Activated naive CD4-positive, alpha-beta T cell treated with anti-CD3 and anti-CD28 coated beads, Interleukin-2, amount 50 U/mL, for 24 hours (primary cell): Measurements from ENCODE around the gene SLC24A4.

Source experiments
- H3K27ac Mint-ChIP-seq: one replicate; pipeline ENCODE4 v1.8.0; 2021; ENCODE audit warnings: mild to moderate bottlenecking, mixed read lengths
- H3K27me3 Mint-ChIP-seq: one replicate; pipeline ENCODE4 v1.8.0; 2021; ENCODE audit warnings: mixed read lengths
- H3K36me3 Mint-ChIP-seq: one replicate; pipeline ENCODE4 v1.8.0; 2021; ENCODE audit warnings: mixed read lengths
- H3K4me1 Mint-ChIP-seq: one replicate; pipeline ENCODE4 v1.8.0; 2021; ENCODE audit warnings: mixed read lengths
- H3K4me3 Mint-ChIP-seq: one replicate; pipeline ENCODE4 v1.8.0; 2021; ENCODE audit warnings: mild to moderate bottlenecking, mixed read lengths
- H3K9me3 Mint-ChIP-seq: one replicate; pipeline ENCODE4 v1.8.0; 2021; ENCODE audit warnings: mixed read lengths

The SLC24A4 gene

GRCh38 chr14:92323011-92323915 is at the start of gene SLC24A4:
Gene SLC24A4 (plus strand): TSS chr14:92323165. CDS start chr14:92323831, 666 bp downstream.
- H3K36me3 Mint-ChIP-seq, result no peaks in the 10 kb centered on the region
- H3K4me1 Mint-ChIP-seq, result no peaks in the 10 kb centered on the region
- H3K27ac Mint-ChIP-seq, result no peak within 1 kb of the TSS
- peaks cover 28% of the 10 kb centered on the region for H3K27me3 Mint-ChIP-seq
- H3K9me3 Mint-ChIP-seq, result no peaks in the 10 kb centered on the region
- peak within 1 kb of the TSS; percentile 53 for H3K4me3 Mint-ChIP-seq

- Mint-ChIP-seq H3K9me3 (no peaks in the 10 kb centered on the region), H3K4me1 (no peaks in the 10 kb centered on the region), H3K27ac (no peak overlapping the region), H3K4me3 (no peak overlapping the region), H3K36me3 (no peaks in the 10 kb centered on the region), H3K27me3 (peaks cover 3% of the 10 kb centered on the region)
Observed at GRCh38 chr14:92273166-92273565, 49.8 kb upstream of the SLC24A4 start.

DNA sequence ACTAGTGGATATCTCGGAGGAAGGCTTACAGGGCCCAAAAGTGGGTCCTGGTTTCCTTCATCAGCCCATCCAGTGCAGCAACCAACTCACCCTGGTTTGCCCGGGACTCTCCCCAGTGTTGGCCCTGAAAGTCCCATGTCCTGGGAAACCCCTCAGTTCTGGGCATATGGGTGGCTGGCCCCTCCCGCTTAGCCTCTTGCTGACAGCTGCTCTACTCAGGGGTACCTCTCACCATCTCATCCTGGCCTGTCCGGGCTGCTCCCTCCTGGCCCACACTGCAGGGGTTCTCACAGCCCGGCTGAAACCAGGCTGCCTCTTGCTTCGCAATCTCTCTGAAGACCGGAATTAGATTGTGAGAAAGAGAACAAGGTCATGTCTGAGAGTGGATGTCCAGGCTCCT is 48.9 kb upstream of the SLC24A4 start:
- no peak overlapping the region for H3K27ac Mint-ChIP-seq
- peaks cover 3% of the 10 kb centered on the region for H3K27me3 Mint-ChIP-seq
- no peak overlapping the region for H3K4me3 Mint-ChIP-seq
- no peaks in the 10 kb centered on the region for H3K9me3 Mint-ChIP-seq
- no peaks in the 10 kb centered on the region for H3K36me3 Mint-ChIP-seq
- no peaks in the 10 kb centered on the region for H3K4me1 Mint-ChIP-seq

- H3K27ac Mint-ChIP-seq, result no peak overlapping the region
- H3K9me3 Mint-ChIP-seq, result no peaks in the 10 kb centered on the region
- no peaks in the 10 kb centered on the region for H3K36me3 Mint-ChIP-seq
- H3K4me1 Mint-ChIP-seq, result peaks cover 17% of the 10 kb centered on the region
- no peak overlapping the region for H3K4me3 Mint-ChIP-seq
- peaks cover 2% of the 10 kb centered on the region for H3K27me3 Mint-ChIP-seq
Observed at GRCh38 chr14:92276074-92276473, 46.9 kb upstream of the SLC24A4 start.

GRCh38 chr14:92277031-92277430 is 45.9 kb upstream of the SLC24A4 start:
- Mint-ChIP-seq H3K27me3 (no peaks in the 10 kb centered on the region), H3K27ac (no peak overlapping the region)

GRCh38 chr14:92280554-92281262 is 42.3 kb upstream of the SLC24A4 start:
- peak overlapping the region; percentile 56 for H3K27ac Mint-ChIP-seq
- no peaks in the 10 kb centered on the region for H3K27me3 Mint-ChIP-seq
- no peak overlapping the region for H3K4me3 Mint-ChIP-seq
- H3K36me3 Mint-ChIP-seq, result no peaks in the 10 kb centered on the region
- no peaks in the 10 kb centered on the region for H3K9me3 Mint-ChIP-seq
- peaks cover 24% of the 10 kb centered on the region for H3K4me1 Mint-ChIP-seq

More at GRCh38 chr14:92277031-92277430, 45.9 kb upstream of the SLC24A4 start:
- no peaks in the 10 kb centered on the region for H3K9me3 Mint-ChIP-seq
- no peaks in the 10 kb centered on the region for H3K36me3 Mint-ChIP-seq
- no peak overlapping the region for H3K4me3 Mint-ChIP-seq
- H3K4me1 Mint-ChIP-seq, result peaks cover 24% of the 10 kb centered on the region

DNA sequence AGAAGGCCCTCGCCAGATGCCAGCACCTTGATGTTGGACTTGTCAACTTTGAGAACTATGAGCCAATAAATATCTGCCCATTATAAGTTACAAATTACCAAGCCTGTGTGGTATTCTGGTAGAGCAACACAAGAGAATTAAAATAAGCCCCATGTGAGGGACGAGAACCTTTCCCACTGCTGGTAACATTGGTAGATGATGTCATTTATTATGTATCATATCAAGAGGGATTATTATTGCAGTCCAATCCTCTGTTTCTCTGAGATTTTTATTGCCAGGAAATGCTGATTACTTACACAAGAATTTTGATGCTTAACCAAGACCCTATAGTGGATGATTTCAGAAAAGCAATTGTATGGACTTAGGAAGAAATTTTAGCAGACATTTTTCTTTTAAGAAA is 40.3 kb upstream of the SLC24A4 start:
- H3K27ac Mint-ChIP-seq, result no peak overlapping the region
- no peaks in the 10 kb centered on the region for H3K27me3 Mint-ChIP-seq
- H3K4me1 Mint-ChIP-seq, result peaks cover 24% of the 10 kb centered on the region
- H3K9me3 Mint-ChIP-seq, result no peaks in the 10 kb centered on the region
- no peak overlapping the region for H3K4me3 Mint-ChIP-seq
- no peaks in the 10 kb centered on the region for H3K36me3 Mint-ChIP-seq

GRCh38 chr14:92285311-92285710 is 37.7 kb upstream of the SLC24A4 start:
- Mint-ChIP-seq H3K27me3 (no peaks in the 10 kb centered on the region), H3K4me3 (no peak overlapping the region), H3K27ac (no peak overlapping the region), H3K4me1 (peaks cover 15% of the 10 kb centered on the region), H3K36me3 (no peaks in the 10 kb centered on the region), H3K9me3 (no peaks in the 10 kb centered on the region)

DNA sequence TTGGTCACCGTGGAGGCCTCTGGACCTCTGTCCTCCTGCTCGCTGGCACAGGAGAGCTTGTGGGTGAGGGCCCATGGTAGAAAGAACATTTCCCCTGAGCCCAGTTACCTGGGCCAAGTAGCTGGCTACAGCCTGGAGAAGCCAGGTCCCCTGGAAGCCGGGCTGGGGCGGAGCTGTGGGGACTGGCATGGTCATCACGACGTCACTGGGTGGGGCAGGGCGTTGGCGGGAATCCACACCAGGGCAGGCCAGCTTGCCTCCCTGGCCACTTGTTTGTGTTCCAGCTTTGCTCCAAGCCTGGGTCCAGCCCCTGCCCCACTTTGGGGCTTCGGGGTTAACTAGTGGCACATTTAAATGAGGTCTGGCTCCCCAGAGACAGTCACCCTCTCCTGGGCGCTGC is 35.0 kb upstream of the SLC24A4 start:
- Mint-ChIP-seq H3K9me3 (no peaks in the 10 kb centered on the region), H3K4me3 (no peak overlapping the region), H3K4me1 (no peaks in the 10 kb centered on the region), H3K27me3 (peaks cover 3% of the 10 kb centered on the region), H3K27ac (no peak overlapping the region), H3K36me3 (no peaks in the 10 kb centered on the region)

DNA sequence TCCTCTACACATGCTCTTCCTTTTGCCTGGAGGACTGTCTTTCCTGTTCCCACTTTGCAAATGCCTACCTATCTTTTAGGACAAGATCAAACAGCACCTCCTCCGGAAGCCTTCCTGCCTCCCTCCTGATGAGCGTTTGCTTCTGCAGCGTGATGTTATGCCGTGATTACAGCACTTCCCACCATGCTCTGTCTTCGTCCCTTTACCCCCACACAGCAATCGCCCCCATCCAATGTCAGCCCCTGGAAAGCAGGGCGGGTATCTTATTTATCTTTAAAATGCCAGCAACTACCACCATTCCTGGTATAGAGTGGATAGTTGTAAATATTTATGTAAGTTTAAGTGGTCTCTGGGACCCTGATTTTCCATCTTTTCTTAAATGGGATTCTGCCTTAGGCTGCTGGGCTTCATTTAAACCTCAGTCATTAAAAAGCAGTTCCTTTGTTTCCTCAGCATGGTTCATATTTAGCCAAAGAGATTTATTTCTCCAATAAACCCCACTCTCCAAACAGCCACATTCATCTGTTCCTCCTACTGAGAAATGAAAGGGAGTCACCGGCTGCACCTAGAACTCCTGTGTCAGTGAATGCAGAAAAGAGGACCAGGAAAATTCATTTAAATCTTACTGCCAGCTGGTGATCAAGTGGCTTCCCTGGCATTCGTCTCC is 33.8 kb upstream of the SLC24A4 start:
- Mint-ChIP-seq H3K27ac (no peak overlapping the region), H3K4me1 (no peaks in the 10 kb centered on the region), H3K36me3 (no peaks in the 10 kb centered on the region)

DNA sequence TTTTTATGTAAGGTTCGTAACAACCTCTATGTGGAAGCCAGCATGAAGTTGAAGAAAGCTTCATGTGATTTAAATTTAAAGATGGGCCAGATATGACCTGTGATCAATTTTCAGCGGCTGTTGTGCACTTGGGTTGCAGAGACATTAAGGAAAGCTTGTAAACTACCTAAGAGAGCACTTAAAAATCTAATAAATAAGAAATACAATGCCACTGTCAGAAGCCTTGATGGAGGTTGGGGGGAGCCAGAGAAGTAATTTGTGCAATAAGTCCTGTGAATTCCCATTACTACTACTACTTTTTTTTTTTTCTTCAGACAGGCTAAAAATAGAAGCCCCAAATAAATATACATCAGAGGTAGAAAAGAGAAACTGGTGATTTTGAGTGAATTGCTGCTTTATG is 30.3 kb upstream of the SLC24A4 start:
- Mint-ChIP-seq H3K4me1 (no peaks in the 10 kb centered on the region), H3K27ac (no peak overlapping the region), H3K4me3 (no peak overlapping the region), H3K27me3 (peaks cover 3% of the 10 kb centered on the region), H3K36me3 (no peaks in the 10 kb centered on the region), H3K9me3 (no peaks in the 10 kb centered on the region)

More for the DNA sequence above, 33.8 kb upstream of the SLC24A4 start:
- Mint-ChIP-seq H3K4me3 (no peak overlapping the region), H3K9me3 (no peaks in the 10 kb centered on the region), H3K27me3 (peaks cover 3% of the 10 kb centered on the region)

DNA sequence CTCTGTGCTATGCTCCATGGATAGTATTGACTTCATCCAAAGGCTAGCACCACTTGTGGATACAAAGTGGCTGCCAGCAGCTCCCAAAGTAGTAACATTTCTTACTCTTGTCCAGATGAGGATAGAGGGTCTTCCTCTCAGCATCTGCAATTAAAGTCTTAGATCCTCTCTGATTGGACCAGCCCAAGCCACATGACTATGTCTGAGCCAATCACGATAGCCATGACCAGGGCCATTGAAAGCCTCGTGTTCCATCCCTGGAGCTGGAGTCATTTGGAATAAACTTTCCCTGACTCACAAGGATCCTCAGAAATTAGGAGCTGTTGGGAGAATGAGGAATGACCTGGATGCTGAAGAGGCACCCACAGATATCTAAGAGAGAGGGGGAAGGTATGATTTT is 28.5 kb upstream of the SLC24A4 start:
- no peak overlapping the region for H3K27ac Mint-ChIP-seq
- H3K36me3 Mint-ChIP-seq, result no peaks in the 10 kb centered on the region
- no peak overlapping the region for H3K4me3 Mint-ChIP-seq
- H3K9me3 Mint-ChIP-seq, result no peaks in the 10 kb centered on the region
- no peaks in the 10 kb centered on the region for H3K4me1 Mint-ChIP-seq
- H3K27me3 Mint-ChIP-seq, result peaks cover 3% of the 10 kb centered on the region

DNA sequence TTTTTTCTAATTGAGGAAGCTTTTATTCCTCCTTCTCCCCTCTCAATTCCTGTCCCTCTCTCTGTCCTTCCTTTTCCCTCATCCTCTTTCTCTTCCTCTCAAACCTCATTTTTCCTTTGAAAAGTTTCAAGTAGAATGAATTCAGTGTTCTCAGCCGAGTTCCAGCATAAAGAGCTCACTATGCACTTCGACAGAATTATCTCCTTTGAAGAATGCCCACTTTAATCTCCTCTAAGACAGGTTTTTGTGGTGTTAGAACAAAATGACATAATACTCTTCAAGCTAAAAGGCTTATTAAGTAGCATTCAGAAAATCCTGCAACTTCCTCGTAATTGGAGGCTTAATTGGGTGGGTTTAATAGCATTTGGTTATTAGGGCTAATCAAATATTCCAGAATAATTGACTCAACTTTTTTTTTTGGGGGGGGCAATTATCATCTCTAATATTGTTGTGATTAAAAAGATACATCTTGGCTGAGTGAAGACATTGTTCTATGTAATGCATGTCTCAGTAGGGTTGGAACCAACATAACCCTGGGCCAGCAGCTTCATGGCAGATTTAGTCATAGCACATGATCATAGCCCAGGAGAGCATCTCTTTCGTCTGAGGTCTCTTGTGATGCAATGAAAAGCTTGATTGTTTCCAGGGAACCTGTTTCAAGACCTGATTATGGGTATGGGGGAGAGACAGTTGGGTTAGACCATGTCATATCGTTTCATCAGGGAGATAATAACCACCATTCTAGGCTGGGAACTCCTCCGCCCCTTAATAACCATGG is 25.0 kb upstream of the SLC24A4 start:
- Mint-ChIP-seq H3K27me3 (peaks cover 1% of the 10 kb centered on the region), H3K36me3 (no peaks in the 10 kb centered on the region), H3K4me1 (no peaks in the 10 kb centered on the region), H3K9me3 (no peaks in the 10 kb centered on the region), H3K27ac (peak overlapping the region; percentile 3), H3K4me3 (no peak overlapping the region)

DNA sequence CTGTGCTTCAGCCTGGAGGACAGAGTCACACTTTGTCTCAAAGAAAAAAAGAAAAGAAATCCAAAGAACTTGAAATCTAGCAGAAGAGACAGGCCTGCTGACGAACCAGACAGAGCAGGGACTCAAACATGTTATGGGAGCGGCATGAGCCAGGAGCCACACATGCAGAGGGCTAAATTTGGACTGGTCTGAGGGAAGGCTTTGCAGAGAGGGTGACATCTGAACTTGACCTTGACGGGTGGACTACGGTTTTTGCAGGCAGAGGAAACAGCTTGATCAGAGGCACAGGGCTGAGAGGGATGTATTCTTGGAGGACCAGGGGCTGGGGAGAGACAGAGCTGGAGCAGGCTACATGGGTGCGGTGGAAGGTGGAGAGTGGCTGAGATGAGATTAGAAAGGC is 20.5 kb upstream of the SLC24A4 start:
- Mint-ChIP-seq H3K4me1 (no peaks in the 10 kb centered on the region), H3K27ac (no peak overlapping the region), H3K4me3 (no peak overlapping the region), H3K27me3 (peaks cover 1% of the 10 kb centered on the region), H3K36me3 (no peaks in the 10 kb centered on the region), H3K9me3 (no peaks in the 10 kb centered on the region)

- Mint-ChIP-seq H3K27me3 (peaks cover 1% of the 10 kb centered on the region), H3K9me3 (no peaks in the 10 kb centered on the region), H3K4me3 (no peak overlapping the region), H3K36me3 (no peaks in the 10 kb centered on the region), H3K27ac (no peak overlapping the region), H3K4me1 (no peaks in the 10 kb centered on the region)
Observed at GRCh38 chr14:92308716-92309115, 14.2 kb upstream of the SLC24A4 start.
